GM10248 (cell line): ENCODE data around the gene NGDN.

Source experiments
- CTCF ChIA-PET: fragments of 300-600 bp; sonication (Branson Sonifier 250); formaldehyde crosslinking; extraction: SDS; loops from one replicate; lab custom pipeline; 2021; ENCODE audit warnings: antibody characterized with exemption; lab: Yijun Ruan, JAX
- POLR2A ChIA-PET: fragments of 350-650 bp; sonication (Branson Sonifier 250); formaldehyde crosslinking; extraction: SDS; loops from one replicate; lab custom pipeline; 2020; ENCODE audit warnings: antibody characterized with exemption; lab: Yijun Ruan, JAX
- DNase-seq: peaks from one replicate; pipeline ENCODE4 v3.0.0; 2012; ENCODE audit errors: extremely low spot score
- CTCF ChIP-seq: IDR thresholded peaks from 2 replicates; pipeline ENCODE4 v1.5.1; 2012; ENCODE audit warnings: mild to moderate bottlenecking, low read depth; ENCODE audit errors: extremely low read depth, missing control alignments, control extremely low read depth

Gene NGDN

GRCh38 chr14:23445773-23446172, 23.7 kb upstream of the NGDN start:
- CTCF ChIA-PET: interaction anchor here (1.0 to 2.4 kb wide), 2 partner anchors 9 to 33 kb away, joined by 3 to 6 read pairs; no protein-coding TSS in a partner anchor
- no peak for DNase-seq
- POLR2A ChIA-PET: no interaction called here
- TF ChIP-seq CTCF: no peak

- ChIA-PET POLR2A (no interaction called here), CTCF (interaction anchor here (0.9 to 2.4 kb wide), 4 partner anchors 9 to 113 kb away, joined by 3 to 6 read pairs (median 3); no protein-coding TSS in a partner anchor)
- no peak for DNase-seq
These were observed 23.1 kb upstream of the NGDN start for GRCh38 chr14:23446291-23446851.

GRCh38 chr14:23447361-23448350, 21.8 kb upstream of the NGDN start:
- ChIA-PET CTCF (interaction anchor here (0.9 to 2.4 kb wide), 8 partner anchors 8 to 112 kb away, joined by 3 to 6 read pairs (median 4); no protein-coding TSS in a partner anchor), POLR2A (no interaction called here)
- no peak for TF ChIP-seq CTCF
- no peak for DNase-seq

More at GRCh38 chr14:23446291-23446851, 23.1 kb upstream of the NGDN start:
- no peak for TF ChIP-seq CTCF

- TF ChIP-seq CTCF: no peak
- ChIA-PET CTCF (interaction anchor here (1.4 to 2.2 kb wide), 6 partner anchors 8 to 121 kb away, joined by 3 to 7 read pairs (median 4); no protein-coding TSS in a partner anchor), POLR2A (no interaction called here)
- no peak for DNase-seq
These were observed 20.2 kb upstream of the NGDN start for GRCh38 chr14:23449314-23449713.

- ChIA-PET CTCF (interaction anchor here (1.4 to 1.5 kb wide), 3 partner anchors 9 to 122 kb away, joined by 3 read pairs; no protein-coding TSS in a partner anchor), POLR2A (no interaction called here)
- no peak for TF ChIP-seq CTCF
- no peak for DNase-seq
These were observed 19.1 kb upstream of the NGDN start for GRCh38 chr14:23450379-23450778.

GRCh38 chr14:23452237-23452636, 17.3 kb upstream of the NGDN start:
- DNase-seq: no peak
- TF ChIP-seq CTCF: no peak
- CTCF ChIA-PET: interaction anchor here (1.3 kb wide), 1 partner anchor 10 kb away, joined by 4 read pairs; no protein-coding TSS in a partner anchor
- POLR2A ChIA-PET: no interaction called here
